Measurements from ENCODE around the gene ADH5. TPM values are rescaled to one million over a fixed set of nuclear protein-coding genes. Genes with fewer than 3 reads are reported as not detected.
"Not testable (repeated sequence)": the region's sequence is repeated elsewhere in the genome, so short reads cannot be mapped to it uniquely, and the experiment has no call there.

Gene ADH5
- total RNA-seq, 3 donors from 2014 or later (not counting 1 experiment from before 2014, with no cell fraction given), result 54.3 to 80.4 (median 62.5) TPM

DNA sequence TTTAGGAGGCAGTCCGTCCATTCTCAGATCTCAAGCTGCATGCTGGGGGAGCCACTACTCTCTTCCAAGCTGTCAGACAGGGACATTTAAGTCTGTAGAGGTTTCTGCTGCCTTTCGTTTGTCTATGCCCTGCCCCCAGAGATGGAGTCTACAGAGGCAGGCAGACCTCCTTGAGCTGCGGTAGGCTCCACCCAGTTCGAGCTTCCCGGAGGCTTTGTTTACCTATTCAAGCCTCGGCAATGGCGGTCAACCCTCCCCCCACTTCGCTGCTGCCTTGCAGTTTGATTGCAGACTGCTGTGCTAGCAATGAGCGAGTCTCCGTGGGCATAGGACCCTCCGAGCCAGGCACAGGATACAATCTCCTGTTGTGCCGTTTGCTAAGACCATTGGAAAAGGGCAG is 10.7 kb upstream of the ADH5 start:
- Mint-ChIP-seq H3K27me3 (ENCODE audit: low read depth in 2 of 2) (peaks cover 0 to 8% of the 10 kb centered on the region in 2 donors), H3K27ac (no peak overlapping the region), H3K4me1 (no peaks in the 10 kb centered on the region), H3K9me3 (no peaks in the 10 kb centered on the region), H3K36me3 (no peaks in the 10 kb centered on the region), H3K4me3 (no peak overlapping the region)
- 93% methylated on average over 11 of the region's 12 CpGs for WGBS (ENCODE audit: insufficient coverage)
- ATAC-seq (no peak), DNase-seq (no peak)
- Histone ChIP-seq H3K36me3 (ENCODE audit: control insufficient read depth, insufficient read depth, low read length) (no peaks in the 10 kb centered on the region), H3K27me3 (ENCODE audit: control insufficient read depth, insufficient read depth, low read length) (no peaks in the 10 kb centered on the region), H3K27ac (ENCODE audit: low read length) (no peak overlapping the region), H3K9me3 (ENCODE audit: control insufficient read depth, insufficient read depth, low read length) (no peaks in the 10 kb centered on the region), H3K4me1 (ENCODE audit: control insufficient read depth, insufficient read depth, low read length) (no peaks in the 10 kb centered on the region), H3K4me3 (ENCODE audit: low read length) (no peak overlapping the region)
- intact Hi-C loops (cut with micrococcal nuclease), result no loop called here
- TF ChIP-seq, protein P1, sequence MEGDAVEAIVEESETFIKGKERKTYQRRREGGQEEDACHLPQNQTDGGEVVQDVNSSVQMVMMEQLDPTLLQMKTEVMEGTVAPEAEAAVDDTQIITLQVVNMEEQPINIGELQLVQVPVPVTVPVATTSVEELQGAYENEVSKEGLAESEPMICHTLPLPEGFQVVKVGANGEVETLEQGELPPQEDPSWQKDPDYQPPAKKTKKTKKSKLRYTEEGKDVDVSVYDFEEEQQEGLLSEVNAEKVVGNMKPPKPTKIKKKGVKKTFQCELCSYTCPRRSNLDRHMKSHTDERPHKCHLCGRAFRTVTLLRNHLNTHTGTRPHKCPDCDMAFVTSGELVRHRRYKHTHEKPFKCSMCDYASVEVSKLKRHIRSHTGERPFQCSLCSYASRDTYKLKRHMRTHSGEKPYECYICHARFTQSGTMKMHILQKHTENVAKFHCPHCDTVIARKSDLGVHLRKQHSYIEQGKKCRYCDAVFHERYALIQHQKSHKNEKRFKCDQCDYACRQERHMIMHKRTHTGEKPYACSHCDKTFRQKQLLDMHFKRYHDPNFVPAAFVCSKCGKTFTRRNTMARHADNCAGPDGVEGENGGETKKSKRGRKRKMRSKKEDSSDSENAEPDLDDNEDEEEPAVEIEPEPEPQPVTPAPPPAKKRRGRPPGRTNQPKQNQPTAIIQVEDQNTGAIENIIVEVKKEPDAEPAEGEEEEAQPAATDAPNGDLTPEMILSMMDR (IDR thresholded peaks at IDR 0.05), result no peak

GRCh38 chr4:99091841-99092240 is 3.3 kb upstream of the ADH5 start:
- peaks cover 16% of the 10 kb centered on the region for H3K4me1 ChIP-seq (ENCODE audit: control insufficient read depth, insufficient read depth, low read length)
- H3K27me3 Mint-ChIP-seq (ENCODE audit: low read depth in 2 of 2); intact Hi-C loops (cut with micrococcal nuclease); H3K4me3 ChIP-seq (ENCODE audit: low read length); H3K27ac ChIP-seq (ENCODE audit: low read length); H3K36me3 ChIP-seq (ENCODE audit: control insufficient read depth, insufficient read depth, low read length); H3K9me3 Mint-ChIP-seq; ATAC-seq; H3K27me3 ChIP-seq (ENCODE audit: control insufficient read depth, insufficient read depth, low read length); H3K36me3 Mint-ChIP-seq; DNase-seq; H3K9me3 ChIP-seq (ENCODE audit: control insufficient read depth, insufficient read depth, low read length); H3K4me3 Mint-ChIP-seq: not testable (repeated sequence)
- WGBS (ENCODE audit: insufficient coverage), result 100% methylated on average over 2 of the region's 2 CpGs
- Mint-ChIP-seq H3K27ac (peak overlapping the region; percentile 96 to 99), H3K4me1 (peaks cover 45 to 47% of the 10 kb centered on the region in 2 donors)

DNA sequence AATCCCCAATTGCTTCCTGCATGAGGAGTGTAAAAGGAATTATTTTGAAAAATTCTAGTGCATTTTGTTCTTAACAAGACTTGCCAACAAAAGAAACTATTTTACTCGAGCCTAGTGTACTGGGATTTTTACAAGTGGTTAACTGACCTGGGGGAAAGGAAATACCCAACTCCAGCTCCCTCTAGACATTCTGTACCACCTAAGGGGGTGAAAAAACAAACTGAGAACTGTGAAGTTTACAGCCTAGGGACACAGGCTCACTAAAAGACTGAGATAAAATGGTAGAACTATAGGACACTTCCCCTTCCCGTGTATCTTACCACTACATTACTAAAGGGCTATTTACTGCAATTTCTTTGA is 2.6 kb upstream of the ADH5 start:
- Histone ChIP-seq H3K4me3 (ENCODE audit: low read length) (no peak overlapping the region), H3K4me1 (ENCODE audit: control insufficient read depth, insufficient read depth, low read length) (peaks cover 19% of the 10 kb centered on the region), H3K27me3 (ENCODE audit: control insufficient read depth, insufficient read depth, low read length) (no peaks in the 10 kb centered on the region), H3K36me3 (ENCODE audit: control insufficient read depth, insufficient read depth, low read length) (no peaks in the 10 kb centered on the region), H3K27ac (ENCODE audit: low read length) (no peak overlapping the region), H3K9me3 (ENCODE audit: control insufficient read depth, insufficient read depth, low read length) (no peaks in the 10 kb centered on the region)
- peak in 1 of 3 donors; percentile 18 for ATAC-seq
- TF ChIP-seq, protein P1 (IDR thresholded peaks at IDR 0.05), result no peak
- intact Hi-C loops (cut with micrococcal nuclease), result no loop called here
- Mint-ChIP-seq H3K9me3 (peaks cover 0 to 2% of the 10 kb centered on the region in 2 donors), H3K4me1 (peaks cover 49 to 52% of the 10 kb centered on the region in 2 donors), H3K27me3 (ENCODE audit: low read depth in 2 of 2) (no peaks in the 10 kb centered on the region), H3K4me3 (peak overlapping the region; percentile 82), H3K36me3 (no peaks in the 10 kb centered on the region), H3K27ac (peak overlapping the region; percentile 96 to 99)
- DNase-seq, result no peak
- 40% methylated on average over 1 of the region's 2 CpGs for whole genome bisulfite sequencing (ENCODE audit: insufficient coverage)

GRCh38 chr4:99090481-99091215 is 2.1 kb upstream of the ADH5 start:
- no peaks in the 10 kb centered on the region for H3K36me3 Mint-ChIP-seq
- Histone ChIP-seq H3K27me3 (ENCODE audit: control insufficient read depth, insufficient read depth, low read length) (no peaks in the 10 kb centered on the region), H3K36me3 (ENCODE audit: control insufficient read depth, insufficient read depth, low read length) (no peaks in the 10 kb centered on the region), H3K27ac (ENCODE audit: low read length) (no peak overlapping the region), H3K4me3 (ENCODE audit: low read length) (no peak overlapping the region), H3K9me3 (ENCODE audit: control insufficient read depth, insufficient read depth, low read length) (no peaks in the 10 kb centered on the region), H3K4me1 (ENCODE audit: control insufficient read depth, insufficient read depth, low read length) (peaks cover 19% of the 10 kb centered on the region)
- no peaks in the 10 kb centered on the region for H3K27me3 Mint-ChIP-seq (ENCODE audit: low read depth in 2 of 2)
- ATAC-seq (no peak), DNase-seq (no peak)
- peak overlapping the region; percentile 82 for H3K4me3 Mint-ChIP-seq
- peaks cover 52 to 54% of the 10 kb centered on the region in 2 donors for H3K4me1 Mint-ChIP-seq
- 87% methylated on average over 2 of the region's 2 CpGs for WGBS (ENCODE audit: insufficient coverage)
- peak overlapping the region; percentile 96 to 99 for H3K27ac Mint-ChIP-seq
- TF ChIP-seq, protein P1 (IDR thresholded peaks at IDR 0.05), result no peak
- intact Hi-C loops (cut with micrococcal nuclease), result no loop called here
- peaks cover 0 to 2% of the 10 kb centered on the region in 2 donors for H3K9me3 Mint-ChIP-seq
